ENCODE results near the gene CGNL1. TPM values are rescaled to one million over a fixed set of nuclear protein-coding genes. Genes with fewer than 3 reads are reported as not detected.

CGNL1 gene
- total and polyA plus RNA-seq, 2 donors, result 12.7 to 31.7 TPM

DNA sequence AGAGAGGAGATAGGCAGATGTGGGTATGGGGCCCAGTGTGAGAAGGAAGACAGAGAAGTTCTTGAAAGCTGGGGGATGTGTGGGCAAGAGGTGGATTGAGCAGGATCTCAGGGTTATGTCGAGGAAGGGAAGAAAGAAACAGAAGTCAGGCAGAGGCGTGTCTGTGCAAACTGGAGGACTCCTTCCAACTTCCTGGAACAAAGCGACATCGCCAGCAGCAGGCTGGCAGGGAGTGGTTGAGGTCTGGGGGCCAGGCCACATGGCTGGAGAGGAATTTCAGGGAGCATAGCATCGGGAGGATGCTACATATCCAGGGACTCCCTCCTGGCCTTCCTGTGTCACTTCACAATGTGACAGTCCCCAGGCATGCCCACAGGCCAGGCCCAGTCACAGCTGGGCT, 172.5 kb downstream of the CGNL1 start:
- Histone ChIP-seq H3K36me3 (ENCODE audit: insufficient read depth) (no peaks in the 10 kb centered on the region), H3K4me3 (ENCODE audit: low read depth, low read length) (no peak overlapping the region), H3K4me1 (ENCODE audit: insufficient read depth) (peaks cover 2% of the 10 kb centered on the region), H3K27ac (ENCODE audit: low read depth) (no peak overlapping the region)
- 86% methylated on average over 5 of the region's 5 CpGs for WGBS
- DNase-seq (ENCODE audit: extremely low spot score), result no peak

DNA sequence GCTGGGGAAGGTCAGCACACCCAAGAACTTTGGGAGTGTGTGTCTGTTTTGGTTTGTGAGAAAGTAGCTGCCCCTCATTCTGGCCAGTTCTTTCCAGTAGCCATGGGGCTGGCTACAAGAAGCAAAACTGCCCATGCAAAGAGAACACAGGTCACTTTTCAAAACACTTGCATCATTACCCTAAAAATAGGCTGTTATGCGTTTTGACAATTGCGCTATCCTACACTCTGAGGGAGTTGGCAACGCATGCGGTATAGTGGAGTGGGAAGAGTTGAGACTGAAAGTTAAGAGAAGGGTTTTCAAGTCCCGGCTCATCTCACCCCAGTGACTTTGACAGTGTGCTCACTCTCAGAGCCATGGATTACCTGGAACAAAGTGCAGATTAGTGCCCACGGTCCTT, 173.6 kb downstream of the CGNL1 start:
- WGBS, result 89% methylated on average over 6 of the region's 6 CpGs
- no peak for DNase-seq (ENCODE audit: extremely low spot score)
- H3K27ac ChIP-seq (ENCODE audit: low read depth), result no peak overlapping the region
- H3K4me1 ChIP-seq (ENCODE audit: insufficient read depth), result peaks cover 2% of the 10 kb centered on the region
- H3K4me3 ChIP-seq (ENCODE audit: low read depth, low read length), result no peak overlapping the region
- no peaks in the 10 kb centered on the region for H3K36me3 ChIP-seq (ENCODE audit: insufficient read depth)

DNA sequence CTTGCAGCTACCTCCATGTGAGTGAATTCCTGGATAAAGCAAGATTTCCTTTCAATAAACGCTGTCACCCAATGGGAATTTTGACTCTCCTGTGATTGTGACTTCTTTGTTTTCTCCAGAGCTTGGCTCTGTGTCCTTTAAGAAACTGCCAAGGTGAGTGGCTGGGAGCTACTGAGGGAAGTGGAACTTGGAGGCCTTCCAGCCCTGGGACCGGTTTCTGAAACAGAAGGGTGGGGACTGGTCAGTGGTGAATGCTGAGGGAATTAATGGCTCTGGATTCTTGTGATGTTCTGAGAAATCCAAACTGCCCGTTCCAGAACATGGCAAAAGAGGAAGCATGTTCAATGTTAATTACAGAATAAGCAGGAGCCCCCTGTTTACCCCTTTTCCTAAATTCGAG, 174.3 kb downstream of the CGNL1 start:
- no peak overlapping the region for H3K27ac ChIP-seq (ENCODE audit: low read depth)
- DNase-seq (ENCODE audit: extremely low spot score), result no peak
- H3K4me1 ChIP-seq (ENCODE audit: insufficient read depth), result peaks cover 2% of the 10 kb centered on the region
- H3K4me3 ChIP-seq (ENCODE audit: low read depth, low read length), result no peak overlapping the region
- 59% methylated on average over 4 of the region's 4 CpGs for WGBS
- H3K36me3 ChIP-seq (ENCODE audit: insufficient read depth), result no peaks in the 10 kb centered on the region

DNA sequence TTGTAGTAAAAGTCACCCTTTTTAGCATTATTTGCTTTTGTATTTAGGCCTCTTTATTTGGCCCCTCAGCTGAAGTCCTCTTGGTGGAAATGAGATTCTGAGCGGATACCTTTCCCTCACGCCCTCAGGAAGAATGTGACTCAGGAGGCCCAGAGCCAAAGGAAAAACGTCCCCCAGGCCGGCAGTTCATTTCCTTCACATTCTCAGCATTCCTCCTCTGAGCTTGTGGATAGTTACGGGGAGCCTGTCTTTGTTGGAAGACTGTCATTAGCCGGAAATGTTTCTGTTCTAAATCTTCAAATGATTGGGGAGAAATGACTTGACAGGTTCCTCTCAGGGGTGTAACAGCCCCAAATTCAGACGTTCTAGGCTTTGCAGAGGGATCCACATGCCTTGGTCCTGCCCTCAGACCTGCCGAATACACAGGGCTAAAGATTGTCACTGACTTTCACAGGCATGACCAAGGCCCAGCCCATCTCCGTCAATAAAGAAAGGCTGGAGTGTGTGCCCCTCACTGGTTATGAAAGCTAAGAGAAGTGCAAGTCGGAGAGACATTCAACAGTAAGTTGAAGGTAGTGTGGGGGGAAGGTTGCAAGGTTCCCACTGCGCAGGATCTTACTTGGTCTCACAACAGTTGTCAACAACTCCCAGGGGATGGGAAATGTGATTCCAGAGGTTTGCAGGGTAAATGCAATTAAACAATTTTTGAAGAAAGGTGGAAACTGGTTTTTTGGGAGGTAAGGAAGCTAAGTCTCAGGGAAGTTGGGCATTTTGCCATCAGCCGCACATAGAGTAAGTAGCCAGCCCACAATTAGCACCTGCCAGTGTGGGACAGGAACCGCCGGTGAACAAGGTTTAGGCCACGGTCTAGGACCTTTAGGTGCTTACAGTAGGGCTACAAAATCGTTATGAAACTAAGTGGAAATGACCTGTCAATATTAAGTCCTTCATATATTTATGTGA, 175.7 kb downstream of the CGNL1 start:
- Histone ChIP-seq H3K4me3 (ENCODE audit: low read depth, low read length) (no peak overlapping the region), H3K36me3 (ENCODE audit: insufficient read depth) (no peaks in the 10 kb centered on the region), H3K27ac (ENCODE audit: low read depth) (no peak overlapping the region), H3K4me1 (ENCODE audit: insufficient read depth) (peaks cover 2% of the 10 kb centered on the region)
- WGBS, result 61% methylated on average over 16 of the region's 16 CpGs
- no peak for DNase-seq (ENCODE audit: extremely low spot score)

DNA sequence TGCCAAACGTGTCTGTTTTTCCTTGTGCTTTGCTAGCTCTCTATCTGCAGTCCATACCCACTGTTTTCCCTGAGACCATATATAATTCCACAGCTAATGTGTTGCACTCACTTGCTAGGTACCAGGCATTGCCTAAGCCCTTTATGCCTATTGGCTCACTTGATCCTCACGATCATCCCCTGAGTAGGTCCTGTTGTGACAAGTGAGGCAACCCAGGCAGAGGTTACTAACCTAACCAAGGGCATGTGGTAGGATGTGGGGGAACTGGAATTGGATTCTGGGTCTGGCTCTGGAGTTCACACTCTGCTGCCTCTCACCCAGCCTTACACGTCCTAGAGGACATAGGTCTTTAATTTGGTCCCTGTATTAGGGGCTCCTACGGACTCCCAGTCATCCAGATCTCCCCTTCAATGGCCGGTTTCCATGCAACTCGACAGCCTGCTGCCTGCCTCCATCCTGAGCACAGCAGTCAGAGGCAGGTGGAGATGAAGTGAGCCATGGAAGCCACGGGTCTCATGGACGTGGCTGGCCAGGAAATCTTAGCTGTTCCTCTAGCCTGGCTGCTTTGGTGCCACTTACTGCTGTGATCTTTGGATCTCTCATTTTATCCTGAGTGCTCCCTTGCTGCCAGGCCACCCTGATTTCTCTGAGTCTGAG, 176.5 kb downstream of the CGNL1 start:
- Histone ChIP-seq H3K4me1 (ENCODE audit: insufficient read depth) (peaks cover 2% of the 10 kb centered on the region), H3K27ac (ENCODE audit: low read depth) (no peak overlapping the region), H3K4me3 (ENCODE audit: low read depth, low read length) (no peak overlapping the region), H3K36me3 (ENCODE audit: insufficient read depth) (no peaks in the 10 kb centered on the region)
- 92% methylated on average over 8 of the region's 8 CpGs for WGBS
- no peak for DNase-seq (ENCODE audit: extremely low spot score)

DNA sequence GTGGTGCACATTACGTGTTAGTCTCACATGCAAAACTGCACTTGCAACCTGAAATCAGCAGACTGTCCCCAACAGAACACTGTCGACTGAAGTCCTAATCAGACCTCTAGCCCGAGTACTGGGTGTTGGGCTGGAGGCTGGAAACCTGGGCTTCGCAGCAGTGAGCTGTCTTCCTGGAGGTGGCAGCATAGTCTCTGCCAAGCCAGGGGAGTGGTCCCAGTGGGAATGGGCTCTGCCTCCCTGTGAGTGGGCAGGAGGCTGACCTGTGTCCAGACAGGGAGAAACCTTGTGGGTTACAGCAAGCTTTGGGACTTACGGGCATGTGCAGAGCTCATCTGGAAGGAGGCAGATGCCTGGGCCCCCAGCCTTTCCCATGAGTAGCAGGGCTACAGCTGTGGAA, 177.2 kb downstream of the CGNL1 start:
- Histone ChIP-seq H3K27ac (ENCODE audit: low read depth) (no peak overlapping the region), H3K36me3 (ENCODE audit: insufficient read depth) (no peaks in the 10 kb centered on the region), H3K4me1 (ENCODE audit: insufficient read depth) (peaks cover 2% of the 10 kb centered on the region), H3K4me3 (ENCODE audit: low read depth, low read length) (no peak overlapping the region)
- no peak for DNase-seq (ENCODE audit: extremely low spot score)
- WGBS, result 95% methylated on average over 5 of the region's 5 CpGs

DNA sequence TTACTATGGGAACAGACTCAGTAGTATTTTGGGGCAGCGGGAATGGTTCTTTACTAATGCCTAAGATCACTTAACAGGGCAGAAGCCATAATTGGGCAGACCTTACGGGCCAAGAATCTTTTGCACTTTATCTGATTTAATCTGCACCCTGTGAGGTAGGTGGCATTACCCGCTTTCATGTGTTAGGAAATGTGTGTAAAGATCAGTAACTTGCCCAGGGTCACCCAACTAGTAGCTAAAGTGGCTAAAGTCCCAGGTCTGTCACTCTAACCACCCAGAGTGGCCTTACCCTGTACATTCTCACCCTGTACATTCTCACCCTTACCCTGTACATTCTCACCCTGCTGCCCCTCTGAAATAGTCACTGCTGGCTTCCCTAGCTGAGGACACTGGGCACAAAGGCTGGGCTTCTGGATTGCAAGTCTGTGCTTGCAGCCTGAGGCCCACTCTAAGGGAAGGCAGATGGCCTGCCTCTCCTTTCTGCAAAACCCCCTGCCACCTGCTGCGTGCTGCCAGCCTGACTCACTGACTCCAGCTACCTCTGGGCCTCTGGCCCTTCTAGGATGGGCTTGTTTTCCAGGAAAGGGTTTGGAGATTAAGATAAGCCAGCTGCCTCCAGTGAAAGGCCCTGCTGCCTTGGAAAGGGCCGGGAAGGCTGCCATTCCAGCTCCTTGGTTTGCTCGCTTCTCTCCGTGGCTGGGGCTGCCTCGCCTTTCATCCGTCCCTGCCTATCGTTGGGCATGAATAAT, 177.9 kb downstream of the CGNL1 start:
- Histone ChIP-seq H3K4me3 (ENCODE audit: low read depth, low read length) (no peak overlapping the region), H3K27ac (ENCODE audit: low read depth) (no peak overlapping the region), H3K36me3 (ENCODE audit: insufficient read depth) (no peaks in the 10 kb centered on the region), H3K4me1 (ENCODE audit: insufficient read depth) (peaks cover 2% of the 10 kb centered on the region)
- 42% methylated on average over 10 of the region's 10 CpGs for WGBS
- peak; percentile 48 for DNase-seq (ENCODE audit: extremely low spot score)

DNA sequence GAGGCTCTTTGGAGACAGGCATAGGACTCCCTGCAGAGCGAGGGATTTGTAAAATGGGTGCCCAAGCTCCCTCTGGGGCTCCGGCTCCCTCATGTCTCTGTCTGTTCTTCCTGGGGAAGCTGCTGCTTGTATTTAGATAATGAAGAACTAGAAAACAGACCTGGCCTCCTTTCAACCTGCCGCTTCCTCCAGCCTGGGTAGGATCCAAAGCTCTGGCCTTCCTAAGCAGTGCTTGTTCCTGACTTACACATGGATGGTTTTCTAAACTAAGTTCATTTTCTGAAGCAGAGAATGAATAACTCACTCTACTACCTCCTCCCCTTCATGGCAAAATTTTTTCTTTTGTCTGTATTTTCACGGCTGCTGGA, 178.5 kb downstream of the CGNL1 start:
- H3K36me3 ChIP-seq (ENCODE audit: insufficient read depth), result no peaks in the 10 kb centered on the region
- WGBS, result 49% methylated on average over 4 of the region's 4 CpGs
- peaks cover 2% of the 10 kb centered on the region for H3K4me1 ChIP-seq (ENCODE audit: insufficient read depth)
- no peak for DNase-seq (ENCODE audit: extremely low spot score)
- H3K4me3 ChIP-seq (ENCODE audit: low read depth, low read length), result no peak overlapping the region
- H3K27ac ChIP-seq (ENCODE audit: low read depth), result no peak overlapping the region

DNA sequence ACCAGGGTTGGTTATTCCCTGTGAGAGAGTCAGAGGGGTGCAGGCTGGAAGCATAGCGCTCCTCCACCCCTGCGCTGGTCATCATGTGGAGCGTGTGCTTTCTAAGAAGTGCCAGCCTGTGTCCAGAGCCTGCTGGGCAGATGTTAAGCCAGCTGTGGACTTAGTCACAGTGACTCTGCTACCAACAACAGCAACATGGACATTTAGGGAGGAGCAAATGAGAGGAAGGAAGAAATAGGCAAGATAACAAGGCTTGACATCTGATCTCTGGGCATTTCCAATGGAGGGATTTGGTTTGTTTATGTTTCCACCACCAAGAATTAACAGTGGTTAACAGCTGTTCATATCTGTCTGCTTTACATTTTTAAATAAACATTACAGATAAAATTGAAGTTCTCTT, 179.0 kb downstream of the CGNL1 start:
- no peak overlapping the region for H3K27ac ChIP-seq (ENCODE audit: low read depth)
- no peaks in the 10 kb centered on the region for H3K36me3 ChIP-seq (ENCODE audit: insufficient read depth)
- no peak for DNase-seq (ENCODE audit: extremely low spot score)
- WGBS, result 85% methylated on average over 3 of the region's 3 CpGs
- H3K4me3 ChIP-seq (ENCODE audit: low read depth, low read length), result no peak overlapping the region
- H3K4me1 ChIP-seq (ENCODE audit: insufficient read depth), result peaks cover 2% of the 10 kb centered on the region

DNA sequence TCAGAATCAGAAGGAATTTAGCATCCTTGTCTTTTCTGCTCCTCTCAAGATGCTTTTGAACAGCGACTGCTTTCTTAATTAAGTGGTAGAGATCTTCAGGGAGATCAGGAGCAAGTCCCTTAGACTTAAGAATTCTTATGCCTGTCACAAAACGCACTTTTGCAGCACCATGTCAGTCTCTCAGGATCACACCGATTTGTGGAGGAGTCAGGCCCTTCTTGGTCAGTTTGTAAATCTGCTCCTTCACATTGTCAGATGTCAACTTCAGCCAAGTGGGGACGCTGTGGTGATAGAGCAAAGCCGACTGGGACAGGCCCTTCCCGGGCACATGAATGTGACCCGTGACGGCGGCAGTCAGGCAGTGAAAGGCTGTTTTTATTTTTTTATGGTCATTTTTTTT, 179.7 kb downstream of the CGNL1 start:
- Histone ChIP-seq H3K27ac (ENCODE audit: low read depth) (no peak overlapping the region), H3K36me3 (ENCODE audit: insufficient read depth) (no peaks in the 10 kb centered on the region), H3K4me1 (ENCODE audit: insufficient read depth) (peaks cover 2% of the 10 kb centered on the region), H3K4me3 (ENCODE audit: low read depth, low read length) (no peak overlapping the region)
- DNase-seq (ENCODE audit: extremely low spot score), result no peak
- WGBS, result 88% methylated on average over 9 of the region's 9 CpGs

DNA sequence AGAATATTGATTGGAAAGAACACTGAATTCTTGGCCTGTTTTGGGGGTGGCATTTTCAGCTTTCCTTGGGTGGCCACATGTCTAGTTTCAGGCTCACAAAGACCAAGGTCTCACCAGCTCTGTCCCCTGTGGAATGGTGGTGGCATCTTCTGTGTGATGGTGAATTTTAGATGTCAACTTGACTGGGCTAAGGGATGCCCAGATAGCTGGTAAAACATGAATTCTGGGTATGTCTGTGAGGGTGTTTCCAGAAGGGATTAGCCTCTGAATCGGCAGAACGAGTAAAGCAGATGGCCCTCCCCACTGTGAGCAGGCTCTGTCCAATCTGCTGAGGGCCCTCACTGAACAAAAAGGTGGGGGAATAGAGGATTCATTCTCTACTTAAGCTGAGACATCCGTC, 181.0 kb downstream of the CGNL1 start:
- no peak for DNase-seq (ENCODE audit: extremely low spot score)
- H3K4me1 ChIP-seq (ENCODE audit: insufficient read depth), result no peaks in the 10 kb centered on the region
- H3K27ac ChIP-seq (ENCODE audit: low read depth), result no peak overlapping the region
- no peak overlapping the region for H3K4me3 ChIP-seq (ENCODE audit: low read depth, low read length)
- WGBS, result 90% methylated on average over 3 of the region's 3 CpGs
- H3K36me3 ChIP-seq (ENCODE audit: insufficient read depth), result no peaks in the 10 kb centered on the region

DNA sequence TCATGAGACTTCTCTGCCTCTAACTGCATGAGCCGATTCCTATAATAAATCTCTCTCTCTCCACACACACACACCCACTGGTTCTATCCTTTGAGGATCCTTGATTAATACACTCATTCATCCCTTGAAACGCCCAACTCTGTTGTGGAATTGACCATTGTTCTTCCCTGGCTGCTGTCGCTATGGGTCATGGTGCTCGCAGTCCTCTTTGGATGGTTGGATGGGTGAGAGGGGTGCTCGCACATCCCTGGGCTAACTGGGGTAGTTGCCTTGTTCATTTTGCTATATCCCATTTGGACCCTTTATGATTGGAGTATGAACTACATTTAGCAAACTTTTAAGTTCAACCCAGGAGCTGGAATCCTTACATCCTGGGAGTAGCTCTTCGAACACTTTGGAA, 181.5 kb downstream of the CGNL1 start:
- Histone ChIP-seq H3K4me1 (ENCODE audit: insufficient read depth) (no peaks in the 10 kb centered on the region), H3K4me3 (ENCODE audit: low read depth, low read length) (no peak overlapping the region), H3K27ac (ENCODE audit: low read depth) (no peak overlapping the region), H3K36me3 (ENCODE audit: insufficient read depth) (no peaks in the 10 kb centered on the region)
- DNase-seq (ENCODE audit: extremely low spot score), result no peak
- 95% methylated on average over 6 of the region's 6 CpGs for WGBS

DNA sequence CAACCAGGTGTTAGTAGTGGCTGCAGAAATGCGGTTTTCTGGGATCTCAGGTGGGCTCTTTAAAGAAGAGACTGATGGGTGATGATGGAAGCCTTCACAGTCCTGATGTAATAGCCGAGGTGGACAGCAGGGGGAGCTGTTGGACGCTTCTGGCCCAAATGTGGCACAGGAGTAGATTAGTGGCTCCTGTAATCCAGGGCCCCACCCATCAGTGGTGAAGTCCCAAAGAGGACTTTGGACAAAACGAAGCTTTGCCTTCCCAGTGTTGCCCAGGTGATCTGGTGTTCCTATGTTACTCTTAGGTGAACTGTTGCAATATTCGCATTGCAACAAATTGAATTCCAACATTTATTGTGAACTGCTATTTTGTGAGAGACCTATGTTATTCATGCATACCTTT, 183.6 kb downstream of the CGNL1 start:
- DNase-seq (ENCODE audit: extremely low spot score), result no peak
- no peak overlapping the region for H3K4me3 ChIP-seq (ENCODE audit: low read depth, low read length)
- no peaks in the 10 kb centered on the region for H3K36me3 ChIP-seq (ENCODE audit: insufficient read depth)
- no peaks in the 10 kb centered on the region for H3K4me1 ChIP-seq (ENCODE audit: insufficient read depth)
- no peak overlapping the region for H3K27ac ChIP-seq (ENCODE audit: low read depth)
- WGBS, result 29% methylated on average over 5 of the region's 5 CpGs
